H1 (cell line): ENCODE results near the gene TADA3. TPM values are rescaled to one million over a fixed set of nuclear protein-coding genes. Genes with fewer than 3 reads are reported as not detected.

Experiments
- CTCF ChIA-PET: fragments of 300-600 bp; sonication (Branson Sonifier 250); formaldehyde crosslinking; loops from one replicate; lab custom pipeline; 2021; ENCODE audit not compliant: partially characterized antibody; lab: Charles Lee
- POLR2A ChIA-PET: fragments of 300-600 bp; sonication (Branson Sonifier 250); formaldehyde crosslinking; loops from one replicate; lab custom pipeline; 2021; ENCODE audit warnings: inconsistent platforms; ENCODE audit not compliant: partially characterized antibody; lab: Charles Lee
- DNase-seq, 2 experiments: peaks; one replicate each; pipeline versions ENCODE4 v3.0.0 to v3.0.0-alpha.2; 2010 to 2022; ENCODE audit warnings: low spot score in 2 of 2, low read depth in 1 of 2, mixed read lengths in 1 of 2
- FAIRE-seq: peaks from 2 replicates; lab custom pipeline; 2011; peaks lifted over from hg19 to GRCh38; lab: Jason Lieb, UNC
- H2AFZ ChIP-seq: 2 replicates; pipeline ENCODE4 v1.8.1; 2012; ENCODE audit warnings: low read length, inconsistent platforms
- H2AK5ac ChIP-seq: 2 replicates; pipeline ENCODE4 v1.6.1; 2013; ENCODE audit warnings: low read depth, low read length
- H2BK120ac ChIP-seq: replicated peaks from 2 replicates; pipeline ENCODE3; 2013; ENCODE audit warnings: low read depth, low read length, inconsistent platforms
- H2BK12ac ChIP-seq: 2 replicates; pipeline ENCODE4 v1.6.1; 2013; ENCODE audit warnings: low read depth, low read length
- H2BK15ac ChIP-seq: 2 replicates; pipeline ENCODE4 v1.6.1; 2013; ENCODE audit warnings: low read length
- H2BK20ac ChIP-seq: 2 replicates; pipeline ENCODE4 v1.6.1; 2013; ENCODE audit warnings: low read length
- H2BK5ac ChIP-seq: 2 replicates; pipeline ENCODE4 v1.6.1; 2013; ENCODE audit warnings: low read depth, low read length
- H3K14ac ChIP-seq: 2 replicates; pipeline ENCODE4 v1.6.1; 2013; ENCODE audit warnings: inconsistent platforms; ENCODE audit not compliant: insufficient read length
- H3K18ac ChIP-seq: 2 replicates; pipeline ENCODE4 v1.6.1; 2013; ENCODE audit warnings: low read length; ENCODE audit errors: extremely low read depth
- H3K23ac ChIP-seq: 2 replicates; pipeline ENCODE4 v1.6.1; 2013; ENCODE audit warnings: inconsistent platforms; ENCODE audit not compliant: insufficient read length
- H3K23me2 ChIP-seq: 2 replicates; pipeline ENCODE4 v1.6.1; 2013; ENCODE audit warnings: low read depth, low read length
- H3K27ac ChIP-seq: 2 replicates; pipeline ENCODE4 v1.6.1; 2011; ENCODE audit warnings: low read depth, low read length, inconsistent platforms
- H3K27me3 ChIP-seq, 4 experiments: replicated peaks in 1 of 4; 1 replicate in 1 of 4; 2 replicates in 3 of 4; pipeline versions ENCODE4 v1.6.1 to v1.8.1; 2011 to 2013; ENCODE audit warnings: low read length in 3 of 4, mild to moderate bottlenecking in 3 of 4, inconsistent platforms in 2 of 4, mixed read lengths in 2 of 4, moderate library complexity in 1 of 4; ENCODE audit not compliant: control insufficient read depth in 3 of 4, insufficient read depth in 3 of 4; ENCODE audit errors: extremely low read depth in 1 of 4
- H3K36me3 ChIP-seq, 4 experiments: 2 replicates each; pipeline versions ENCODE4 v1.6.1 to v1.8.1; 2011 to 2013; ENCODE audit warnings: mild to moderate bottlenecking in 4 of 4, low read length in 3 of 4, moderate library complexity in 2 of 4, control low read depth in 1 of 4, inconsistent platforms in 1 of 4; ENCODE audit not compliant: insufficient read depth in 4 of 4, control insufficient read depth in 2 of 4
- H3K4ac ChIP-seq: replicated peaks from 2 replicates; pipeline ENCODE3; 2013; ENCODE audit warnings: low read length, low read depth, mixed read lengths, inconsistent platforms; ENCODE audit not compliant: insufficient read length
- H3K4me1 ChIP-seq, 4 experiments: replicated peaks in 1 of 4; 1 replicate in 1 of 4; 2 replicates in 3 of 4; pipeline versions ENCODE4 v1.6.1 to v1.8.1; 2011 to 2013; ENCODE audit warnings: low read length in 3 of 4, inconsistent platforms in 2 of 4, mixed read lengths in 1 of 4; ENCODE audit not compliant: insufficient read depth in 4 of 4, control insufficient read depth in 3 of 4
- H3K4me2 ChIP-seq, 2 experiments: 2 replicates each; pipeline versions ENCODE4 v1.6.1 to v1.8.1; 2011 to 2013; ENCODE audit warnings: low read depth in 2 of 2, low read length in 2 of 2, control low read depth in 1 of 2, inconsistent platforms in 1 of 2, mild to moderate bottlenecking in 1 of 2; ENCODE audit not compliant: insufficient read depth in 1 of 2
- H3K4me3 ChIP-seq, 4 experiments: fragments of 200-600, 300-600 bp in 1 of 4; sonication (generic), shearing (Covaris generic), sonication (Bioruptor Twin) in 1 of 4; 2 replicates each; pipeline versions ENCODE4 v1.5.1 to v1.8.1; 2011 to 2016; ENCODE audit warnings: low read length in 4 of 4, low read depth in 3 of 4, control low read depth in 2 of 4, inconsistent platforms in 2 of 4, mild to moderate bottlenecking in 2 of 4, mixed read lengths in 1 of 4, moderate library complexity in 1 of 4; ENCODE audit not compliant: insufficient read depth in 2 of 4; ENCODE audit errors: extremely low read depth in 1 of 4
- H3K56ac ChIP-seq: replicated peaks from 2 replicates; pipeline ENCODE3; 2013; ENCODE audit warnings: low read depth, mild to moderate bottlenecking, mixed read lengths, low read length, inconsistent platforms; ENCODE audit not compliant: insufficient read length
- H3K79me1 ChIP-seq: 2 replicates; pipeline ENCODE4 v1.6.1; 2013; ENCODE audit warnings: low read depth, low read length, control low read depth
- H3K79me2 ChIP-seq, 2 experiments: 2 replicates each; pipeline versions ENCODE4 v1.6.1 to v1.8.1; 2012 to 2013; ENCODE audit warnings: low read length in 2 of 2, mild to moderate bottlenecking in 2 of 2, inconsistent platforms in 1 of 2; ENCODE audit not compliant: insufficient read depth in 2 of 2, control insufficient read depth in 1 of 2
- H3K9ac ChIP-seq, 4 experiments: replicated peaks in 1 of 4; 1 replicate in 1 of 4; 2 replicates in 3 of 4; pipeline versions ENCODE4 v1.6.1 to v1.8.1; 2011 to 2013; ENCODE audit warnings: low read depth in 3 of 4, low read length in 3 of 4, control low read depth in 2 of 4, mild to moderate bottlenecking in 2 of 4, moderate library complexity in 2 of 4, inconsistent platforms in 1 of 4; ENCODE audit errors: extremely low read depth in 1 of 4
- H3K9me3 ChIP-seq, 2 experiments: 2 replicates each; pipeline versions ENCODE4 v1.6.1 to v1.8.1; 2012 to 2013; ENCODE audit warnings: mild to moderate bottlenecking in 2 of 2, moderate library complexity in 2 of 2, control low read depth in 1 of 2, inconsistent platforms in 1 of 2, low read depth in 1 of 2, low read length in 1 of 2, mixed read lengths in 1 of 2; ENCODE audit not compliant: insufficient read depth in 2 of 2
- H4K20me1 ChIP-seq, 2 experiments: replicated peaks in 1 of 2; 2 replicates each; pipeline versions ENCODE3 to v1.8.1; 2011 to 2013; ENCODE audit warnings: inconsistent platforms in 2 of 2, low read length in 2 of 2, mild to moderate bottlenecking in 1 of 2; ENCODE audit not compliant: insufficient read depth in 2 of 2, control insufficient read depth in 1 of 2
- H4K5ac ChIP-seq: 2 replicates; pipeline ENCODE4 v1.6.1; 2013; ENCODE audit warnings: low read length, low read depth, mixed read lengths, inconsistent platforms; ENCODE audit not compliant: insufficient read length
- H4K8ac ChIP-seq: 2 replicates; pipeline ENCODE4 v1.8.0; 2013; ENCODE audit warnings: mild to moderate bottlenecking, moderate library complexity, low read length, inconsistent platforms; ENCODE audit not compliant: insufficient read depth; ENCODE audit errors: extremely low read depth
- H4K91ac ChIP-seq: replicated peaks from 2 replicates; pipeline ENCODE3; 2013; ENCODE audit warnings: low read length, mixed read lengths, inconsistent platforms; ENCODE audit not compliant: insufficient read length
- ASH2L ChIP-seq: fragments of 200-600, 300-600 bp; sonication (generic); IDR thresholded peaks from one replicate; pipeline ENCODE4 v1.7.1; 2017; ENCODE audit warnings: low read length
- CBX8 ChIP-seq: fragments of 300-800, 300-1000 bp; sonication (generic); IDR thresholded peaks from 2 replicates; pipeline ENCODE4 v1.7.1; 2016; ENCODE audit warnings: low read depth, low read length, borderline replicate concordance
- GTF2F1 ChIP-seq: IDR thresholded peaks from 2 replicates; pipeline ENCODE4 v1.6.1; 2012; ENCODE audit warnings: low read depth, low read length, improper control_type of control experiment, borderline replicate concordance
- HDAC2 ChIP-seq, 2 experiments: fragments of 300-600 bp in 1 of 2; sonication (generic) in 1 of 2; IDR thresholded peaks; 2 replicates each; pipeline ENCODE4 v1.6.1; 2011 to 2012; ENCODE audit warnings: low read depth in 2 of 2, low read length in 2 of 2, mild to moderate bottlenecking in 2 of 2, moderate library complexity in 2 of 2, borderline replicate concordance in 1 of 2, inconsistent platforms in 1 of 2
- HDAC6 ChIP-seq: IDR thresholded peaks from one replicate; pipeline ENCODE4 v1.7.1; 2012; ENCODE audit warnings: low read depth, mild to moderate bottlenecking, inconsistent platforms, low read length, moderate library complexity
- JUN ChIP-seq: IDR thresholded peaks from 2 replicates; pipeline ENCODE4 v1.6.1; 2011; ENCODE audit warnings: low read depth, mild to moderate bottlenecking, improper control_type of control experiment, low read length
- RBBP5 ChIP-seq: IDR thresholded peaks from 2 replicates; pipeline ENCODE4 v1.7.1; 2012; ENCODE audit warnings: low read depth, mild to moderate bottlenecking, inconsistent platforms, low read length, moderate library complexity, borderline replicate concordance
- SIN3A ChIP-seq, 2 experiments: IDR thresholded peaks in 1 of 2; conservative IDR thresholded peaks in 1 of 2; 2 replicates each; pipeline ENCODE4 v1.6.1; 2011 to 2012; ENCODE audit warnings: low read length in 2 of 2, improper control_type of control experiment in 1 of 2, low read depth in 1 of 2, mild to moderate bottlenecking in 1 of 2
- SP1 ChIP-seq: IDR thresholded peaks from 2 replicates; pipeline ENCODE4 v1.6.1; 2011; ENCODE audit warnings: low read depth, low read length
- SRF ChIP-seq: IDR thresholded peaks from 2 replicates; pipeline ENCODE4 v1.6.1; 2011; ENCODE audit warnings: mild to moderate bottlenecking, low read depth, low read length, moderate library complexity
- TAF1 ChIP-seq: IDR thresholded peaks from 2 replicates; pipeline ENCODE4 v1.6.1; 2011; ENCODE audit warnings: mild to moderate bottlenecking, low read depth, low read length
- YY1 ChIP-seq: IDR thresholded peaks from 2 replicates; pipeline ENCODE4 v1.6.1; 2011; ENCODE audit warnings: low read depth, mild to moderate bottlenecking, low read length
- WGBS, 2 experiments: shearing (Covaris generic) in 1 of 2; methylation state at CpG; one replicate each; pipeline versions ENCODE4 v1.1.6 to v1.1.7; 2013 to 2015; ENCODE audit warnings: low lambda C conversion rate in 2 of 2, mixed read lengths in 2 of 2, inconsistent platforms in 1 of 2, low coverage in 1 of 2, missing lambda C conversion rate in 1 of 2; ENCODE audit not compliant: insufficient replicate concordance in 2 of 2, insufficient coverage in 1 of 2, insufficient read length in 1 of 2; ENCODE audit errors: extremely low coverage in 1 of 2, missing lambda C conversion rate in 1 of 2; 5-methylcytosine and 5-hydroxymethylcytosine counted together
- polyA plus RNA-seq, 7 experiments: library from polyadenylated mRNA; depleted of rRNA in 3 of 7; stranded (reverse) in 5 of 7; unstranded in 2 of 7; fragments of >200 nt in 5 of 7; fragments of 200-250 nt in 2 of 7; gene quantifications; 1 replicate in 5 of 7; 2 replicates in 1 of 7; 4 replicates in 1 of 7; pipeline versions ENCODE4 v1.2.1 to v1.2.3, GENCODE V29; 2011 to 2013; ENCODE audit warnings: missing spikeins in 2 of 7, mixed read lengths in 2 of 7
- total RNA-seq: library from RNA; stranded (reverse); fragmentation: NEBNext Ultra II Directional; extraction: Animal tissue kit (Norgen Biotek cat#: 25700); gene quantifications from 2 replicates; pipeline ENCODE4 v1.2.1, GENCODE V29; 2021

The TADA3 gene
- total and polyA plus RNA-seq, 2 of the 8 experiments (the other 6 are each of a cell fraction or from before 2014, with no cell fraction given): 43.4 to 50.3 TPM

- WGBS, 2 experiments: 96% methylated on average over 3 of the region's 3 CpGs; no CpG with 5 or more reads in 1 of the 2 experiments
Measured at GRCh38 chr3:9831253-9831652, 39.0 kb upstream of the TADA3 start.

More at GRCh38 chr3:9831253-9831652, 39.0 kb upstream of the TADA3 start:
- Histone ChIP-seq H3K79me2 (no peaks in the 10 kb centered on the region), H4K91ac (no peak overlapping the region), H2BK20ac (no peak overlapping the region), H2BK120ac (no peak overlapping the region), H4K8ac (no peak overlapping the region), H3K14ac (no peak overlapping the region), H2BK5ac (no peak overlapping the region), H3K9me3 (no peaks in the 10 kb centered on the region), H4K20me1 (peaks cover 0 to 2% of the 10 kb centered on the region in 2 experiments), H2AFZ (no peak overlapping the region), H2BK15ac (no peak overlapping the region), H3K79me1 (no peaks in the 10 kb centered on the region), H3K4me3 (no peak overlapping the region), H3K18ac (no peak overlapping the region), H3K27me3 (no peaks in the 10 kb centered on the region), H3K56ac (no peak overlapping the region), H3K23me2 (no peaks in the 10 kb centered on the region; the same call in 1 of the 2 replicates), H3K23ac (no peak overlapping the region), H3K9ac (no peak overlapping the region; a peak in 1 of 7 replicates), H3K4ac (no peak overlapping the region)
- no peak for FAIRE-seq
- ChIA-PET CTCF (interaction anchor here (0.8 to 7.9 kb wide), 13 partner anchors 7 to 123 kb away, joined by 3 to 74 read pairs (median 5); partner anchors contain the start of gene PRRT3), POLR2A (interaction anchor here (0.9 to 3.2 kb wide), 4 partner anchors 10 to 81 kb away, joined by 3 to 12 read pairs (median 3); partner anchors contain the start of gene TTLL3)
- no peak for TF ChIP-seq GTF2F1
- TF ChIP-seq RBBP5: no peak
- TF ChIP-seq TAF1: no peak
- TF ChIP-seq HDAC6: no peak
- TF ChIP-seq YY1: no peak
- no peak for TF ChIP-seq HDAC2 (IDR thresholded peaks at IDR 0.05; ENCODE audit: borderline replicate concordance in 1 of 2, low read depth in 2 of 2, low read length in 2 of 2)
- no peak for TF ChIP-seq CBX8
- no peak for TF ChIP-seq JUN
- no peak for TF ChIP-seq ASH2L
- TF ChIP-seq SRF: no peak
- no peak for TF ChIP-seq SIN3A (conservative IDR thresholded peaks at IDR 0.05 in 1 of 2, IDR thresholded peaks at IDR 0.05 in 1 of 2; ENCODE audit: low read depth in 1 of 2, low read length in 2 of 2)
- TF ChIP-seq SP1: no peak
- TF ChIP-seq, all 59 proteins: peak for 0
- Histone ChIP-seq H4K5ac (no peak overlapping the region), H2BK12ac (no peak overlapping the region), H2AK5ac (no peak overlapping the region), H3K36me3 (peaks cover 0 to 2% (median 0%) of the 10 kb centered on the region in 4 experiments; a peak in 1 of 8 replicates), H3K4me2 (no peak overlapping the region), H3K4me1 (no peaks in the 10 kb centered on the region), H3K27ac (no peak overlapping the region)
- no peak for DNase-seq
